ENCODE results near the gene PSAP. TPM values are rescaled to one million over a fixed set of nuclear protein-coding genes. Genes with fewer than 3 reads are reported as not detected.

PSAP gene
- total RNA-seq, 1 donor from 2014 or later: 653 TPM

- Histone ChIP-seq H3K36me3 (no peaks in the 10 kb centered on the region), H3K27ac (no peak overlapping the region), H3K4me3 (no peak overlapping the region), H3K27me3 (no peaks in the 10 kb centered on the region), H3K9me3 (no peaks in the 10 kb centered on the region), H3K4me1 (peaks cover 7 to 13% of the 10 kb centered on the region in 2 donors)
- intact Hi-C loops (cut with DNase I): no loop called here
- TF ChIP-seq CTCF (IDR thresholded peaks at IDR 0.05): no peak
- peak in 1 of 2 donors; percentile 53 for DNase-seq (ENCODE audit: low spot score in 2 of 2)
Measured at GRCh38 chr10:71865561-71866041, 14.6 kb upstream of the PSAP start.

GRCh38 chr10:71864911-71865361 lies 13.9 kb upstream of the PSAP start:
- Histone ChIP-seq H3K27me3 (no peaks in the 10 kb centered on the region), H3K4me1 (peaks cover 9 to 17% of the 10 kb centered on the region in 2 donors), H3K27ac (no peak overlapping the region), H3K9me3 (no peaks in the 10 kb centered on the region), H3K36me3 (no peaks in the 10 kb centered on the region), H3K4me3 (no peak overlapping the region)
- no peak for TF ChIP-seq CTCF (IDR thresholded peaks at IDR 0.05)
- intact Hi-C loops (cut with DNase I): no loop called here
- DNase-seq (ENCODE audit: low spot score in 2 of 2): no peak

GRCh38 chr10:71863203-71863602 lies 12.2 kb upstream of the PSAP start:
- intact Hi-C loops (cut with DNase I): no loop called here
- H3K36me3 ChIP-seq: no peaks in the 10 kb centered on the region
- H3K27me3 ChIP-seq: no peaks in the 10 kb centered on the region
- no peak for TF ChIP-seq CTCF (IDR thresholded peaks at IDR 0.05)
- no peaks in the 10 kb centered on the region for H3K9me3 ChIP-seq
- H3K4me3 ChIP-seq: no peak overlapping the region
- DNase-seq (ENCODE audit: low spot score in 2 of 2): no peak
- H3K4me1 ChIP-seq: peaks cover 10 to 21% of the 10 kb centered on the region in 2 donors
- H3K27ac ChIP-seq: peak overlapping the region in 1 of 2 donors; percentile 99

GRCh38 chr10:71860243-71861029 lies 9.4 kb upstream of the PSAP start:
- peaks cover 10 to 21% of the 10 kb centered on the region in 2 donors for H3K4me1 ChIP-seq
- DNase-seq (ENCODE audit: low spot score in 2 of 2): peak; percentile 97 to 99
- no peaks in the 10 kb centered on the region for H3K36me3 ChIP-seq
- H3K4me3 ChIP-seq: no peak overlapping the region
- no peak for TF ChIP-seq CTCF (IDR thresholded peaks at IDR 0.05)
- H3K9me3 ChIP-seq: no peaks in the 10 kb centered on the region
- intact Hi-C loops (cut with DNase I): loop anchor here (1.0 to 2.0 kb wide), 3 partner anchors 9 to 88 kb away; partner anchors contain the start of genes PSAP and VSIR
- H3K27ac ChIP-seq: peak overlapping the region; percentile 94 to 99
- no peaks in the 10 kb centered on the region for H3K27me3 ChIP-seq

GRCh38 chr10:71857934-71858890 lies 7.2 kb upstream of the PSAP start:
- no peaks in the 10 kb centered on the region for H3K36me3 ChIP-seq
- H3K27me3 ChIP-seq: no peaks in the 10 kb centered on the region
- H3K4me3 ChIP-seq: no peak overlapping the region
- peaks cover 10 to 21% of the 10 kb centered on the region in 2 donors for H3K4me1 ChIP-seq
- intact Hi-C loops (cut with DNase I): loop anchor here (10.0 kb wide), 1 partner anchor 643 kb away; the partner anchor contains the start of gene UNC5B
- no peak overlapping the region for H3K27ac ChIP-seq
- H3K9me3 ChIP-seq: no peaks in the 10 kb centered on the region
- no peak for TF ChIP-seq CTCF (IDR thresholded peaks at IDR 0.05)
- DNase-seq (ENCODE audit: low spot score in 2 of 2): peak; percentile 70 to 76
